KG1 (cell line): ENCODE measurements around the gene SIK3.

Experiments
- DNase-seq: peaks from one replicate; lab custom pipeline; 2025; lab: John Stamatoyannopoulos, UW

SIK3 gene

GRCh38 chr11:116929414-116930090 is 168.7 kb downstream of the SIK3 start:
- no peak for DNase-seq

- no peak for DNase-seq
Observed at GRCh38 chr11:116928845-116929244, 169.4 kb downstream of the SIK3 start.

- DNase-seq, result peak; percentile 52
Observed at GRCh38 chr11:116928102-116928777, 170.0 kb downstream of the SIK3 start.

- DNase-seq, result no peak
Observed at GRCh38 chr11:116927163-116927974, 170.9 kb downstream of the SIK3 start.

GRCh38 chr11:116925050-116925449 is 173.2 kb downstream of the SIK3 start:
- no peak for DNase-seq

GRCh38 chr11:116918925-116919655 is 179.1 kb downstream of the SIK3 start:
- DNase-seq, result no peak

- DNase-seq, result no peak
Observed at GRCh38 chr11:116917632-116918031, 180.6 kb downstream of the SIK3 start.

GRCh38 chr11:116916886-116917285 is 181.3 kb downstream of the SIK3 start:
- no peak for DNase-seq

GRCh38 chr11:116916052-116916451 is 182.2 kb downstream of the SIK3 start:
- DNase-seq, result no peak

- no peak for DNase-seq
Observed at GRCh38 chr11:116913000-116913399, 185.2 kb downstream of the SIK3 start.

GRCh38 chr11:116911976-116912734 is 186.1 kb downstream of the SIK3 start:
- no peak for DNase-seq

GRCh38 chr11:116910847-116911246 is 187.4 kb downstream of the SIK3 start:
- DNase-seq, result no peak

GRCh38 chr11:116910378-116910777 is 187.8 kb downstream of the SIK3 start:
- no peak for DNase-seq

- no peak for DNase-seq
Observed at GRCh38 chr11:116909245-116909644, 189.0 kb downstream of the SIK3 start.

GRCh38 chr11:116906479-116906878 is 191.7 kb downstream of the SIK3 start:
- no peak for DNase-seq

- no peak for DNase-seq
Observed at GRCh38 chr11:116903090-116903489, 195.1 kb downstream of the SIK3 start.

- DNase-seq, result no peak
Observed at GRCh38 chr11:116901964-116902688, 196.1 kb downstream of the SIK3 start.

GRCh38 chr11:116901211-116901610 is 197.0 kb downstream of the SIK3 start:
- no peak for DNase-seq

- no peak for DNase-seq
Observed at GRCh38 chr11:116896211-116896610, 202.0 kb downstream of the SIK3 start.

GRCh38 chr11:116895048-116895757 is 203.0 kb downstream of the SIK3 start:
- DNase-seq, result no peak
